Measurements from ENCODE around the gene NR1H2.

The NR1H2 gene

DNA sequence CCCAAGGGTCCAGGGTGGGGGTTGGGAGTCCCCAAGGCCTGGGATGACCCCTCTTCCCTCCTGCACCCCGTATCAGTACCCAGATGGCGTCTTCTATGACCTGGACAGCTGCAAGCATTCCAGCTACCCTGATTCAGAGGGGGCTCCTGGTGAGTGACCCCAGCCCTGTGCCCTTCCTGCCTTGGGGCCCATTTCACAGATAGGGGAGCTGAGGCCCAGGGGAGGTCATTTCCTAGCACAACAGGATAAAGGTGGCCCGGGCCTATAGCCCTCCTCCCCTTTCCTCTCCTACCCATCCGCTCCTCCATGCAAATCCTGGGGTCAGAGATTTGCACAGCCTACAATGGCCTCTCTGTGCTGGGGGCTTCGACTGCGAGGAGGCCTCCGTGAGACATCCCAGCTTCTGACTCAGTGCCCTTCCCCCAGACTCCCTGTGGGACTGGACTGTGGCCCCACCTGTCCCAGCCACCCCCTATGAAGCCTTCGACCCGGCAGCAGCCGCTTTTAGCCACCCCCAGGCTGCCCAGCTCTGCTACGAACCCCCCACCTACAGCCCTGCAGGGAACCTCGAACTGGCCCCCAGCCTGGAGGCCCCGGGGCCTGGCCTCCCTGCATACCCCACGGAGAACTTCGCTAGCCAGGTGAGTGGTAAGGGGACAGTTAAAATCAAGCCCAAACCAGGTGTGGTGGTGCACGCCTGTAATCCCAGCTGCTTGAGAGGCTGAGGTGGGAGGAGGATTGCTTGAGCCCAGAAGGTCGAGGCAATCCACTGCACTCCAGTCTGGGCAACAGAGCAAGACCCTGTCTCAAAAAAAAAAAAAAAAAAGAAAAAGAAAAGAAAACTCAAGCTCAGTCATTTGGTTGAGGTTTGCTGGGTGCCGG, 46.4 kb downstream of the NR1H2 start:
- DNase-seq (ENCODE audit: low read depth in 2 of 2): no peak

DNA sequence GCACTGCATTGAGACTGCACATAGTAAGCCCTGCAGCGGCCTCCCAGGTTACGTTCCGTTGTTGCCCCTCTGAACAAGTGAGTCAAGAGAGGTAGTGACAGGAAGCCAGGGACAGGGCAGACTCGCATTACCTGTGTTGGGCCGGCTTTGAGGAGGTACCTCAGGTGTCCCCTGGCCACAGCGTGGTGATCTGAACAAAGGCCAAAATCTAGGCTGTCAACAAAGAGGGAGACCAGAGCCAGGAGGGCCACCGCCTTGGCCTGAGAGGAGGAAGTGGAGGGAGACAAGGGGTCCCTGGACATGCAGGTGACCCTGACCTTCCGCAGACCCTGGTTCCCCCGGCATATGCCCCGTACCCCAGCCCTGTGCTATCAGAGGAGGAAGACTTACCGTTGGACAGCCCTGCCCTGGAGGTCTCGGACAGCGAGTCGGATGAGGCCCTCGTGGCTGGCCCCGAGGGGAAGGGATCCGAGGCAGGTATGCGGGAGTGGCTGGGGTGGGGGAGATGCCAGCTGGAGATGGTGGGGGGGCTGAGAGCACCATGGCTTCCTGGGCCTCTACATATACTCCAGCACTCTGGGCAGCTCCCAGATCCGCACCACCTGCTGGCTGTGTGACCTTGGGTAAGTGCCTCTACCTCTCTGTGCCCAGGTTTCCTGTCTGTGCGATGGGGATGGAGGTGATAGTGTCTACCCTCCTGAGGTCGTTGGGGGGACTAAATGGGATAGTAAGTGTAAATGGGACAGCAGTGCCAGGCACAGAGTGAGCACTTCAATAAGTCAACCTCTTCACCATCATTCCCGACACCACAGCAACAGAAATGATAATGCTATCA, 47.2 kb downstream of the NR1H2 start:
- DNase-seq (ENCODE audit: low read depth in 2 of 2): no peak

DNA sequence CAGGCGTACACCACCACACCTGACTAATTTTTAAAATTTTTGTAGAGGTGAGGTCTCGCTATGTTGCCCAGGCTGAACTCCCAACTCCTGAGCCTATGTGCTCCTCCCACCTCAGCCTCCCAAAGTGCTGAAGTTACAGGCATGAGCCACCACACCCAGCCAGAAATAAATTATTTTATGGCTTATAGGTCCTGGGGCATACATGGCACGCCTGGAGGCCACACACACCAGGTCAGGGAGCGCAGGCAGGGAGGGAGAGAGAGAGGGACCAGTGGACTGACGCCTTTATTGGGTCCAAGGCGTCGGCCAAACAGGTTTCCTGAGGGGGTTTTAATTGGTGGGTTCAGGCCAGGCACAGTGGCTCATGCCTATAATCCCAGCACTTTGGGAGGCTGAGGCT, 49.3 kb downstream of the NR1H2 start:
- DNase-seq (ENCODE audit: low read depth in 2 of 2): no peak

DNA sequence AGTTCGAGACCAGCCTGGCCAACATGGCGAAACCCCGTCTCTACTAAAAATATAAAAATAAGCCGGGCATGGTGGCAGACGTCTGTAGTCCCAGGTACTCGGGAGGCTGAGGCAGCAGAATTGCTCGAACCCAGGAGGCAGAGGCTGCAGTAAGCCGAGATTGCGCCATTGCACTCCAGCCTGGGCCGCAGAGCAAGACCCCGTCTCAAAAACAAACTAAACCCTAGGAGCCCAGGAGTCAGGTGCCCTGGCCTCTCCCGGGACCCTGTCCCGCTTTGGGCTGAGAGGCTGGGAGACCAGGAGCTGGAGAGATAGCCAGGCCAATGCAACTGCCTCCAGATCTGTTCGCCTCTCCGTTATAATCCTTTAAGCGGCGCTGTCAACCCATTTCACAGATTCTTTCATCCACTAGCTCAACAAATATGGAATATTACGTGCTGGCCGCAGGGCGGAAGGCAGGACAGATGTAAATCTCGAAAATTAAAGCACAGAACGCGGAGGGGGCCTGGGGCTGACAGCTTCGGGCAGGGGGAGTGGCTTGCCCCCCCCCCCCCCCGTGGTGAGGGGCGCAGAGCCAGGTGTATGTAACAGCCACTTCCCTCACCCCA, 51.2 kb downstream of the NR1H2 start:
- DNase-seq (ENCODE audit: low read depth in 2 of 2): no peak

DNA sequence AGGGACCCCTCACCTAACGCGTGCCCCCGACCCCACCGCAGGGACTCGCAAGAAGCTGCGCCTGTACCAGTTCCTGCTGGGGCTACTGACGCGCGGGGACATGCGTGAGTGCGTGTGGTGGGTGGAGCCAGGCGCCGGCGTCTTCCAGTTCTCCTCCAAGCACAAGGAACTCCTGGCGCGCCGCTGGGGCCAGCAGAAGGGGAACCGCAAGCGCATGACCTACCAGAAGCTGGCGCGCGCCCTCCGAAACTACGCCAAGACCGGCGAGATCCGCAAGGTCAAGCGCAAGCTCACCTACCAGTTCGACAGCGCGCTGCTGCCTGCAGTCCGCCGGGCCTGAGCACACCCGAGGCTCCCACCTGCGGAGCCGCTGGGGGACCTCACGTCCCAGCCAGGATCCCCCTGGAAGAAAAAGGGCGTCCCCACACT, 51.8 kb downstream of the NR1H2 start:
- DNase-seq (ENCODE audit: low read depth in 2 of 2): no peak

DNA sequence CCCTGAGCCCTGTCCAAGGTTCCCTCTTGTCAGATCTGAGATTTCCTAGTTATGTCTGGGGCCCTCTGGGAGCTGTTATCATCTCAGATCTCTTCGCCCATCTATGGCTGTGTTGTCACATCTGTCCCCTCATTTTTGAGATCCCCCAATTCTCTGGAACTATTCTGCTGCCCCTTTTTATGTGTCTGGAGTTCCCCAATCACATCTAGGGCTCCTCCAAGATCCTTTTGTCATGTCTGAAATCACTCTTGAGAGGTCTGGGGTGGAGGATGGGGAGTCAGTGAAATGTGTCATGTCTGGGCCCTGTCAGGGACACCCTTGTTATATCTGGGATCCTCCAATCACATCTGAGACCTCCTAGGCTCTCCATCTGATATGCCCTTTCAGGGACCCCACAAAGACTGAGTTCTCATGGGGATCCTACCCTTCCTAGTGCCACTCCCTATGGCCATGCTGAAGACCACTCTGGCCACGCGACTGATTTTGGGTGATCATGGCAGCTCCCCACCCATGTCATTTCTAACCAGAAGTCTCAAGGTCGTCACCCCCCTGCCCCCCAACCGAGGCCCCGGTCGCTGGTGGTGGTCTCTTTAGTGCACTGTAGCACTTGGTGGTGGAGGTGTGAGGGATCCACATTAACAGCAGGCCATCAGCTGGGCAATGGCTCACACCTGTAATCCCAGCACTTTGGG, 52.7 kb downstream of the NR1H2 start:
- DNase-seq (ENCODE audit: low read depth in 2 of 2): no peak

DNA sequence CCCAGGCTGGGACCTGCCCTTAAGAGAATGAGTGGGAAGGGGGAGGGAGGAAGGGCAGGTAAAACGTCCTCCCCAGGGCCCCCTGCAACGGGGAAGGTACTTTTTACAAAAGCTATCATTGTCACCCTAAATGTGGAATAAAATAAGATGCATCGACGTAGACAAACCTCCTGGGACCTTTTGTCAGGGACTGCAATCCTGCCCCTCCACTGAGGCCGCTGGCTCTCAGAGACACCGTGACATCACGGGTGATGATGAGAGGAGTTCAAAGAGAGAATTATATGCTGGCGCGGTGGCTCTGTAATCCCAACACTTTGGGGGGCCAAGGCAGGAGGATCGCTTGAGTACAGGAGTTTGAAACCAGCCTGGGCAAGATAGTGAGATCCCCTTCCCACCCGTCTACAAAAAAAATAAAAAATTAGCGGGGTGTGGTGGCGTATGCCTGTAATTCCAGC, 54.7 kb downstream of the NR1H2 start:
- no peak for DNase-seq (ENCODE audit: low read depth in 2 of 2)

DNA sequence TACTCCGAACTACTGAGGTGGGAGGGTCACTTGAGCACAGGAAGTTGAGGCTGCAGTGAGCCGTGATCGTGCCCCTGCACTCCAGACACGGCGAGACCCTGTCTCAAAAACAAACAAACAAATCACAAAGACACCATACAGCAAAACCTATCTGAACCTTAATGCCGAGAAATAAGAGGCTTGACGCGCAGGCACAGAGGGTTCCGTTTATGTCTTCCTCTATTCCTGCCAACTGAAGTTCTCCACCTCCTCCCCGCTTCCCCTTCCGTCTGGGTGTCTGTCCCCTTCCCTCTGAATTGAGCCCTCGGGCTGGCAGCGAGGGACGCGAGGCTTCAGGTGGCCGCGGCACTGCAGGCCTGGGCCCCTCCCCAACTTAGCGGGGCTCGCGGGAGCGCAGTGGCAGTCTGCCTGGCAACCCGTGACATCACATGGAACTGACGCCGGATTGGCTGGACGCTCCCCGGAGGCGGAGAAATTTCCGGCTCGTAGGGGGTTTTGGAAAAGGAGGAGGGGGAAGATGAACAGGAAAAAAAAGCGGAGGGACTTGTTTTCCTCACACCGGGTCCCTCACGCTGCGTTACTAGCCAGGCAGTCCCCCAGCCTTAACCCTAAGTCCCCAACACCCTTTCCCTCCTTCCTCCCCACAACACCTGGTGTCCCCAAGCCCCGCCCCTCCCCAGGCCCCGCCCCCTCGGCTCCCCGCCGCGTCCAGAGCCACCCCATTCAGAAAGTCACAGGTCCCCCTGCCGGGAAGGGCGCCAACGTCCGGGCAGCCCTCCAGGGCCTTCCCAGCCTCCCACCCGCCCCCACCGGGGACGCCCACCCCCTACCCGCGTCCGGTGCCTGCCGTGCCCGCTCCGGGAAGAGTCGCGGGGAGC, 55.3 kb downstream of the NR1H2 start:
- DNase-seq (ENCODE audit: low read depth in 2 of 2): peak; percentile 79 to 84

DNA sequence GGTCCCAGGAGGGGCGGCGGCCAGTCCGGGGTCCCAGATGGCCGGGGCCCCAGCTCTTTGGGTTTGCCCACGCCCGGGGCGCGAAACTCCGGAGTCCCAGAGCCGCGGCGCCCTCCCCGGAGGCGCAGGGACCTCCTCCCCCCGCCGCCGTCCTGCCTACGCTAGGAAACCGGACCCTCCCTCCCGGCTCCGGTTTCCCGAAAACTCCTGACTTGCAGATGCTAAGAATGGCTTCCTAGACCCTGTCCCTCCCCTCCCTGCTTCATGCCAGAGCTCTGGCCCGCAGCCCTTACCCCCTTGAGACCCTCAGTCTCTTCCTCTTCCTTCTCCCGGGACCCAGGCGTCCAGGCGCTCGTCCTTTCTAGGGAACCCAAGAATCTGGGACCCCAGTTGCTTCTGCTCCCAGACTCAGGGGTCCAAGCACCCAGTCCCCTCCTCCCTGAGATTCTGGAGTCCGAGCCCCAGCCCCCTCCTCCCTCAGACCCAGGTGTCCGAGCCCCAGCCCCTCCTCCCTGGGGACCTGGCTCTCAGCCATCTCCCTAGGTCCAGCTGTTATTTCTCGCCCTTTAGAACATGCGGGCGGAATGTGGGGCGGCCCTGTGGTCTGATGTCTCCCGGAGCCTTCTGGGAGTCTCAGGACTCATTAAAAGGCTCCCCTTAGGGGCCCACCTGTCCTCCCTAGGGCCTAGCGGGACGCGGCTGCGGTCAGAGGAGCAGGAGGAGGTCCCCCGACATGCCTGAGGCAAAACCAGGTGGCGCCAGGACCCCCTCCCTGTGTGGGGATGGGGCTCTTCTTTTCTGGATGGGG, 56.2 kb downstream of the NR1H2 start, which contains the start of gene MYBPC2:
Gene MYBPC2, plus strand, starts transcription at position 672 of the 808 bp plus-strand sequence. Its CDS starts 62 bp downstream, at position 734.
- no peak for DNase-seq (ENCODE audit: low read depth in 2 of 2)

Measured in stimulated activated CD8-positive, alpha-beta memory T cell treated with anti-CD3 and anti-CD28 coated beads, Interleukin-2, amount 100 ng/mL, for 1 hour (primary cell).